ENCODE measurements around the gene PDE6B.

PDE6B gene

GRCh38 chr4:649751-650310 lies 24.5 kb downstream of the PDE6B start:
- Histone ChIP-seq H3K27ac (ENCODE audit: low read depth, low read length) (no peak overlapping the region), H3F3A (ENCODE audit: insufficient read depth) (no peaks in the 10 kb centered on the region), H3K27me3 (ENCODE audit: low read length) (no peaks in the 10 kb centered on the region), H3K36me3 (ENCODE audit: low read length) (no peaks in the 10 kb centered on the region), H3K9ac (ENCODE audit: low read length) (no peak overlapping the region), H2AFZ (ENCODE audit: low read depth, low read length, severe bottlenecking) (no peak overlapping the region), H3K79me2 (ENCODE audit: insufficient read depth, low read length) (no peaks in the 10 kb centered on the region), H3K4me2 (ENCODE audit: low read depth, low read length, poor library complexity, severe bottlenecking) (no peak overlapping the region), H4K20me1 (ENCODE audit: low read depth, low read length) (no peaks in the 10 kb centered on the region), H3K9me2 (replicated peaks; ENCODE audit: insufficient read depth, low read length) (no peaks in the 10 kb centered on the region), H3K9me3 (ENCODE audit: insufficient read depth, low read length) (no peaks in the 10 kb centered on the region), H3K4me3 (ENCODE audit: insufficient read depth, low read length, poor library complexity, severe bottlenecking) (no peak overlapping the region)
- no peak for TF ChIP-seq CTCF (IDR thresholded peaks at IDR 0.05; ENCODE audit: insufficient read depth, low read length, poor library complexity, severe bottlenecking)
- TF ChIP-seq EZH2phosphoT487 (conservative IDR thresholded peaks at IDR 0.05; ENCODE audit: low read length): no peak

- no peaks in the 10 kb centered on the region for H3K9me2 ChIP-seq (replicated peaks; ENCODE audit: insufficient read depth, low read length)
- no peaks in the 10 kb centered on the region for H3F3A ChIP-seq (ENCODE audit: insufficient read depth)
- H2AFZ ChIP-seq (ENCODE audit: low read depth, low read length, severe bottlenecking): no peak overlapping the region
- no peak overlapping the region for H3K27ac ChIP-seq (ENCODE audit: low read depth, low read length)
- H3K9me3 ChIP-seq (ENCODE audit: insufficient read depth, low read length): no peaks in the 10 kb centered on the region
- no peaks in the 10 kb centered on the region for H3K27me3 ChIP-seq (ENCODE audit: low read length)
- no peak overlapping the region for H3K4me3 ChIP-seq (ENCODE audit: insufficient read depth, low read length, poor library complexity, severe bottlenecking)
- TF ChIP-seq EZH2phosphoT487 (conservative IDR thresholded peaks at IDR 0.05; ENCODE audit: low read length) (no peak), CTCF (IDR thresholded peaks at IDR 0.05; ENCODE audit: insufficient read depth, low read length, poor library complexity, severe bottlenecking) (no peak)
- no peaks in the 10 kb centered on the region for H3K36me3 ChIP-seq (ENCODE audit: low read length)
- H4K20me1 ChIP-seq (ENCODE audit: low read depth, low read length): no peaks in the 10 kb centered on the region
- H3K9ac ChIP-seq (ENCODE audit: low read length): no peak overlapping the region
- H3K4me2 ChIP-seq (ENCODE audit: low read depth, low read length, poor library complexity, severe bottlenecking): no peak overlapping the region
- no peaks in the 10 kb centered on the region for H3K79me2 ChIP-seq (ENCODE audit: insufficient read depth, low read length)
Observed at GRCh38 chr4:650461-650860, 25.1 kb downstream of the PDE6B start.

GRCh38 chr4:650951-651883 lies 25.8 kb downstream of the PDE6B start:
- H3F3A ChIP-seq (ENCODE audit: insufficient read depth): no peaks in the 10 kb centered on the region
- no peaks in the 10 kb centered on the region for H3K79me2 ChIP-seq (ENCODE audit: insufficient read depth, low read length)
- no peaks in the 10 kb centered on the region for H3K9me2 ChIP-seq (replicated peaks; ENCODE audit: insufficient read depth, low read length)
- no peak overlapping the region for H3K9ac ChIP-seq (ENCODE audit: low read length)
- H3K9me3 ChIP-seq (ENCODE audit: insufficient read depth, low read length): no peaks in the 10 kb centered on the region
- no peaks in the 10 kb centered on the region for H3K36me3 ChIP-seq (ENCODE audit: low read length)
- no peak for TF ChIP-seq EZH2phosphoT487 (conservative IDR thresholded peaks at IDR 0.05; ENCODE audit: low read length)
- no peak for TF ChIP-seq CTCF (IDR thresholded peaks at IDR 0.05; ENCODE audit: insufficient read depth, low read length, poor library complexity, severe bottlenecking)
- H2AFZ ChIP-seq (ENCODE audit: low read depth, low read length, severe bottlenecking): no peak overlapping the region
- no peaks in the 10 kb centered on the region for H4K20me1 ChIP-seq (ENCODE audit: low read depth, low read length)
- H3K27me3 ChIP-seq (ENCODE audit: low read length): no peaks in the 10 kb centered on the region
- no peak overlapping the region for H3K4me3 ChIP-seq (ENCODE audit: insufficient read depth, low read length, poor library complexity, severe bottlenecking)
- no peak overlapping the region for H3K27ac ChIP-seq (ENCODE audit: low read depth, low read length)
- H3K4me2 ChIP-seq (ENCODE audit: low read depth, low read length, poor library complexity, severe bottlenecking): no peak overlapping the region
